A204.1 (cell line): ENCODE measurements around the gene OR1F1.
"Not testable (repeated sequence)": the region's sequence is repeated elsewhere in the genome, so short reads cannot be mapped to it uniquely, and the experiment has no call there.

Source experiments
- FAIRE-seq: peaks from 2 replicates; lab custom pipeline; 2012; peaks lifted over from hg19 to GRCh38; lab: Jason Lieb, UNC

Gene OR1F1

GRCh38 chr16:3173892-3174617 is 13.9 kb upstream of the OR1F1 start:
- FAIRE-seq: no peak

GRCh38 chr16:3174618-3175148 is 13.3 kb upstream of the OR1F1 start:
- no peak for FAIRE-seq

- FAIRE-seq: no peak
Measured at GRCh38 chr16:3175157-3176093, 12.6 kb upstream of the OR1F1 start.

GRCh38 chr16:3179651-3180050 is 8.4 kb upstream of the OR1F1 start:
- FAIRE-seq: no peak

DNA sequence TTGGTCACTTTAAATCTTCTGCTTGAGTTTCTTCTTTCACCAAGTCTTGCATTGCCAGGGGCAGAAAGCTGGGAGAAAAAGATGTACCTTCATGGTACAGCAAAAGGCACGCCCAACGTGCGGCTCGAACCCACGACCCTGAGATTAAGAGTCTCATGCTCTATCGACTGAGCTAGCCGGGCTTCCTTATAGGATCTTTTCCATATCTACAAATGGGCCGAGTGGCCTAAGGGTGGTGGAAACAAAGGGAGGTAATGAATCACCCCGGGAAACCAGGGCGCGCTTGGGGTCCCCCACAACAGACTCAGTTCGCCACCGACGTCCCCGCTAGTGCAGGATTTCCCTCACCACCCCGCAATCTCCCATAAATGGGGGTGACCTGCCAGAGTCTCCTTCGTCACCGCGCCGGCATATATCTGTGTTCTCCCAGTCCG is 7.5 kb upstream of the OR1F1 start:
- no peak for FAIRE-seq

- not testable (repeated sequence) for FAIRE-seq
Measured at GRCh38 chr16:3182293-3182607, 5.8 kb upstream of the OR1F1 start.

DNA sequence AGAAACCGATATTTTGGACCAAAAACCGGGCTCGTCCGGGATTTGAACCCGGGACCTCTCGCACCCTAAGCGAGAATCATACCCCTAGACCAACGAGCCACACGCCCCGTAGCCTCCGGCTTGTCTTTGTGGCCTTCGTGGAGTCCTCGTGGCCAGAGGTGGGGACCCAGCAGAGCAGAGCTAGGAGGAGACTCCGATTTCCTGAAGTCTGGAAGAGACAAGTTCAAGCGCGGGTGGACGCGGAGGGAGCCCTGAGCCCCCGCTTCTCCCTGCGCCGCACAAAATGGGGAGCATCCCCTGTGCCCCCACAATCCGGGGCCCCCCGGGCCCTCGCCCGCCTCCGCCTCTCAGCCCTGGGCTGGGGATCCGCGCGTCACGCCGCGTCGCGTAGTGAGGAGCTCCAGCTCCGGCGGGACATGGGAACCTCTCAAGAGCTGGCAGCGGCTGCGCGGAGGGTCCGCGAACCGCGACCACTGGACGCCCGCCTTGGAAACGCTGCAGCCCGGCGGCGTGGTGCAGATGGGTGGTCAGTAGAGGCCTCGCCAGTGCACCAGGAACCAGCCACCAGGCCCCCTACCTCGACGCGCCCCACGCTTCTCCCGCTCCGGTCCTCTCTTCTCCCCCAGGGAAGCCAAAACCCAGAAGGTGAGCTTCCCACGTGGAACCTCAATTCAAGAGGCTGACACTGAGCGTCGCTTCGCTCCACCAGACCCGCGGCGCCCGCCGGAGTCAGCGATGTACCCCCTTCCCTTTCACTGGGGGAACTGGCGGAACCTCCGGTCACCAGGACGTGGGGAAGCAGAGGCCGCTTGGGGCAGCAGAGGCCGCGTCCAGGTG is 5.2 kb upstream of the OR1F1 start:
- FAIRE-seq: no peak

GRCh38 chr16:3183445-3184139 is 4.4 kb upstream of the OR1F1 start:
- FAIRE-seq: no peak

DNA sequence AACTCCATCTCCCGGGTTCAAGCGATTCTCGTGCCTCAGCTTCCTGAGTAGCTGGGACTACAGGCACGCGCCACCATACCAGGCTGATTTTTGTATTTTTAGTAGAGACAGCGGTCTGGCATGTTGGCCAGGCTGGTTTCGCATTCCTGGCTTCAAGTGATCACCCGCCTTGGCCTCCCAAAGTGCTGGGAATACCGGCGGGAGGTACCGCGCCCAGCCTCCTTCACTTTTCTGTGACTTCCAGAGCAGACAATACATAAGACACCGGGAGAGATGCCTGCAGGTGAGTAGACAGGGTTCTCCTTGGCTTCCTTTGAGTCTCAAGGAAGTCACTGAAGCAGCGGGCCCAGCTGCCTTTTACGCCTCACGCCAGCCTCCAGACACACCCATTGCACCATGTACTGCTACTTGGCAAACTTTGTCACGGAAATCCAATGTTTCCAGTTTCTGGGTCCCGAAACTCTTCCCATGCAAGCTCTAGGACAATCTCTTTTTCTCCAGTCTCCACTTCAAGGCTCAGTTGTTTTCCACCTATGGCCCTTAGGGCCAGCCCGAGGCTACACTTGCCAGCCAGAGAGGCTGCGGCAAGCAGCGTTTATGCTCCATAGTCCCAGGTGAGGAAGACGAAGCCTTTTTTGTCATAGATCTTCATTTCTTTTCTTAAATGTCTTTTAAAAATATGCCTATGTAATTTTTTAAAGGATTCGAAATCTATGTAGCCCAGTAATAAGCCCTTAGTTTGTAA is 886 bp upstream of the OR1F1 start:
- no peak for FAIRE-seq

GRCh38 chr16:3188675-3188924 is 596 bp downstream of the OR1F1 start:
- no peak for FAIRE-seq

- FAIRE-seq: no peak
Measured at GRCh38 chr16:3188925-3189825, 1.2 kb downstream of the OR1F1 start.

- FAIRE-seq: no peak
Measured at GRCh38 chr16:3189869-3190268, 1.9 kb downstream of the OR1F1 start.

GRCh38 chr16:3190949-3191353 is 2.9 kb downstream of the OR1F1 start:
- FAIRE-seq: no peak

- no peak for FAIRE-seq
Measured at GRCh38 chr16:3192476-3193019, 4.5 kb downstream of the OR1F1 start.

GRCh38 chr16:3193221-3194212 is 5.5 kb downstream of the OR1F1 start:
- FAIRE-seq: no peak

GRCh38 chr16:3194792-3195191 is 6.8 kb downstream of the OR1F1 start:
- no peak for FAIRE-seq

GRCh38 chr16:3195975-3196374 is 8.0 kb downstream of the OR1F1 start:
- FAIRE-seq: no peak

DNA sequence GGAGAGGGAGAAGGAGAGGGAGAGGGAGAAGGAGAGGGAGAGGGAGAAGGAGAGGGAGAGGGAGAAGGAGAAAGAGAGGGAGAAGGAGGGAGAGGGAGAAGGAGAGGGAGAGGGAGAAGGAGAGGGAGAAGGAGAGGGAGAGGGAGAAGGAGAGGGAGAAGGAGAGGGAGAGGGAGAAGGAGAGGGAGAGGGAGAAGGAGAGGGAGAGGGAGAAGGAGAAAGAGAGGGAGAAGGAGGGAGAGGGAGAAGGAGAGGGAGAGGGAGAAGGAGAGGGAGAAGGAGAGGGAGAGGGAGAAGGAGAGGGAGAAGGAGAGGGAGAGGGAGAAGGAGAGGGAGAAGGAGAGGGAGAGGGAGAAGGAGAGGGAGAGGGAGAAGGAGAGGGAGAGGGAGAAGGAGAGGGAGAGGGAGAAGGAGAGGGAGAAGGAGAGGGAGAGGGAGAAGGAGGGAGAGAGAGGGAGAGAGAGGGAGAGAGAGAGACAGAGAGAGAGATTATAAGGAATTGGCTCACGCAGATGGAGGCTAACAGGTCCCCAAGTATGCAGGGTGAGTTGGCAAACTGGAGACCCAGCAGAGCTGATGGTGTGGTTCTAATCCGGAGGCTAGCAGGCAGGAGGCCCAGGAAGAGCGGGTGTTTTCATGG is 9.8 kb downstream of the OR1F1 start:
- not testable (repeated sequence) for FAIRE-seq
